Thyroid gland (tissue), 4 donors: Measurements from ENCODE around the gene ADAMTS12.

Experiments used
- POLR2A ChIP-seq, 2 donors: fragments of 450-650 bp; IDR thresholded peaks; one replicate each; pipeline ENCODE4 v1.6.1; 2017; ENCODE audit warnings: antibody characterized with exemption in 2 of 2, mild to moderate bottlenecking in 2 of 2, moderate library complexity in 1 of 2
- TF ChIP-seq, protein P1 (sequence below), 6 experiments: fragments of 200-600 bp in 3 of 6; fragments of 450-650 bp in 3 of 6; sonication (generic) in 3 of 6; IDR thresholded peaks; one replicate each; pipeline ENCODE4 v1.5.1; 2016 to 2019; ENCODE audit warnings: antibody characterized with exemption in 6 of 6, mild to moderate bottlenecking in 2 of 6, inconsistent platforms in 1 of 6, moderate library complexity in 1 of 6

GRCh38 chr5:33905381-33905780 lies 13.6 kb upstream of the ADAMTS12 start:
- TF ChIP-seq, protein P1, sequence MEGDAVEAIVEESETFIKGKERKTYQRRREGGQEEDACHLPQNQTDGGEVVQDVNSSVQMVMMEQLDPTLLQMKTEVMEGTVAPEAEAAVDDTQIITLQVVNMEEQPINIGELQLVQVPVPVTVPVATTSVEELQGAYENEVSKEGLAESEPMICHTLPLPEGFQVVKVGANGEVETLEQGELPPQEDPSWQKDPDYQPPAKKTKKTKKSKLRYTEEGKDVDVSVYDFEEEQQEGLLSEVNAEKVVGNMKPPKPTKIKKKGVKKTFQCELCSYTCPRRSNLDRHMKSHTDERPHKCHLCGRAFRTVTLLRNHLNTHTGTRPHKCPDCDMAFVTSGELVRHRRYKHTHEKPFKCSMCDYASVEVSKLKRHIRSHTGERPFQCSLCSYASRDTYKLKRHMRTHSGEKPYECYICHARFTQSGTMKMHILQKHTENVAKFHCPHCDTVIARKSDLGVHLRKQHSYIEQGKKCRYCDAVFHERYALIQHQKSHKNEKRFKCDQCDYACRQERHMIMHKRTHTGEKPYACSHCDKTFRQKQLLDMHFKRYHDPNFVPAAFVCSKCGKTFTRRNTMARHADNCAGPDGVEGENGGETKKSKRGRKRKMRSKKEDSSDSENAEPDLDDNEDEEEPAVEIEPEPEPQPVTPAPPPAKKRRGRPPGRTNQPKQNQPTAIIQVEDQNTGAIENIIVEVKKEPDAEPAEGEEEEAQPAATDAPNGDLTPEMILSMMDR (IDR thresholded peaks at IDR 0.05) = no peak
- no peak for TF ChIP-seq POLR2A (IDR thresholded peaks at IDR 0.05)
